Sigmoid colon (tissue), 4 donors: ENCODE measurements around the gene AP4M1.

Experiments
- CTCF ChIP-seq, 4 experiments: fragments of 450-650 bp in 3 of 4; fragments of 200-600 bp in 1 of 4; IDR thresholded peaks; one replicate each; pipeline ENCODE4 v1.5.1; 2016 to 2019; ENCODE audit warnings: antibody characterized with exemption in 4 of 4, mild to moderate bottlenecking in 3 of 4, moderate library complexity in 2 of 4
- POLR2AphosphoS5 ChIP-seq, 4 donors: sonication (generic); formaldehyde crosslinking; IDR thresholded peaks; one replicate each; pipeline ENCODE4 v1.6.1; 2017; ENCODE audit warnings: antibody characterized with exemption in 4 of 4

- TF ChIP-seq CTCF (IDR thresholded peaks at IDR 0.05) (no peak), POLR2AphosphoS5 (IDR thresholded peaks at IDR 0.05) (no peak)
Measured at GRCh38 chr7:100128637-100128963, 27.2 kb downstream of the AP4M1 start.
